ENCODE measurements around the gene HSD17B4.
"Not testable (repeated sequence)": the region's sequence is repeated elsewhere in the genome, so short reads cannot be mapped to it uniquely, and the experiment has no call there.

DNA sequence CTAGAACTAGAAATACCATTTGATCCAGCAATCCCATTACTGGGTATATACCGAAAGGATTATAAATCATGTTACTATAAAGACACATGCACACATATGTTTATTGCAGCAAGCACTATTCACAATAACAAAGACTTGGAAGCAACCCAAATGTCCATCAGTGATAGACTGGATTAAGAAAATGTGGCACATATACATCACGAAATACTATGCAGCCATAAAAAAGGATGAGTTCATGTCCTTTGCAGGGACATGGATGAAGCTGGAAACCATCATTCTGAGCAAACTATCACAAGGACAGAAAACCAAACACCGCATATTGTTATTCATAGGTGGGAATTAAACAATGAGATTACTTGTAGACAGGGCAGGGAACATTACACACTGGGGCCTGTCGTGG is 7.7 kb upstream of the HSD17B4 start:
- TF ChIP-seq, protein P1, sequence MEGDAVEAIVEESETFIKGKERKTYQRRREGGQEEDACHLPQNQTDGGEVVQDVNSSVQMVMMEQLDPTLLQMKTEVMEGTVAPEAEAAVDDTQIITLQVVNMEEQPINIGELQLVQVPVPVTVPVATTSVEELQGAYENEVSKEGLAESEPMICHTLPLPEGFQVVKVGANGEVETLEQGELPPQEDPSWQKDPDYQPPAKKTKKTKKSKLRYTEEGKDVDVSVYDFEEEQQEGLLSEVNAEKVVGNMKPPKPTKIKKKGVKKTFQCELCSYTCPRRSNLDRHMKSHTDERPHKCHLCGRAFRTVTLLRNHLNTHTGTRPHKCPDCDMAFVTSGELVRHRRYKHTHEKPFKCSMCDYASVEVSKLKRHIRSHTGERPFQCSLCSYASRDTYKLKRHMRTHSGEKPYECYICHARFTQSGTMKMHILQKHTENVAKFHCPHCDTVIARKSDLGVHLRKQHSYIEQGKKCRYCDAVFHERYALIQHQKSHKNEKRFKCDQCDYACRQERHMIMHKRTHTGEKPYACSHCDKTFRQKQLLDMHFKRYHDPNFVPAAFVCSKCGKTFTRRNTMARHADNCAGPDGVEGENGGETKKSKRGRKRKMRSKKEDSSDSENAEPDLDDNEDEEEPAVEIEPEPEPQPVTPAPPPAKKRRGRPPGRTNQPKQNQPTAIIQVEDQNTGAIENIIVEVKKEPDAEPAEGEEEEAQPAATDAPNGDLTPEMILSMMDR (IDR thresholded peaks at IDR 0.05), result not testable (repeated sequence)
- TF ChIP-seq POLR2AphosphoS5 (IDR thresholded peaks at IDR 0.05), result not testable (repeated sequence)
